Osteoblast (primary cell): Measurements from ENCODE around the gene ABRAXAS1. TPM values are rescaled to one million over a fixed set of nuclear protein-coding genes. Genes with fewer than 3 reads are reported as not detected.
A peak's percentile ranks its signal among the peaks of the same experiment; 100 is the strongest.

Source experiments
- DNase-seq: peaks from one replicate; pipeline ENCODE4 v3.0.0; 2011; ENCODE audit warnings: low spot score, mixed read lengths; ENCODE audit not compliant: insufficient read length; ENCODE audit errors: missing footprints
- H2AFZ ChIP-seq: 2 replicates; pipeline ENCODE4 v1.6.0; 2011; ENCODE audit warnings: mild to moderate bottlenecking, low read length
- H3K27ac ChIP-seq: 2 replicates; pipeline ENCODE4 v1.5.1; 2011; ENCODE audit warnings: mild to moderate bottlenecking, low read depth, low read length, moderate library complexity
- H3K27me3 ChIP-seq: 2 replicates; pipeline ENCODE4 v1.6.0; 2012; ENCODE audit warnings: mild to moderate bottlenecking, control low read depth, inconsistent platforms, low read length, moderate library complexity; ENCODE audit not compliant: insufficient read depth
- H3K36me3 ChIP-seq: 2 replicates; pipeline ENCODE4 v1.5.1; 2011; ENCODE audit warnings: mild to moderate bottlenecking, low read length, control low read depth, moderate library complexity; ENCODE audit not compliant: insufficient read depth
- H3K4me1 ChIP-seq: 2 replicates; pipeline ENCODE4 v1.5.1; 2011; ENCODE audit warnings: mild to moderate bottlenecking, low read length, control low read depth, moderate library complexity; ENCODE audit not compliant: insufficient read depth
- H3K4me2 ChIP-seq: 2 replicates; pipeline ENCODE4 v1.6.0; 2011; ENCODE audit warnings: mild to moderate bottlenecking, low read length; ENCODE audit not compliant: insufficient read depth
- H3K4me3 ChIP-seq: fragments of 200-600 bp; sonication (generic); 3 replicates; pipeline ENCODE4 v1.5.1; 2012; ENCODE audit warnings: mild to moderate bottlenecking, low read length, inconsistent platforms; ENCODE audit not compliant: insufficient read depth
- H3K79me2 ChIP-seq: 2 replicates; pipeline ENCODE4 v1.6.0; 2012; ENCODE audit warnings: mild to moderate bottlenecking, low read length, control low read depth, inconsistent platforms; ENCODE audit not compliant: insufficient read depth
- H3K9me3 ChIP-seq: 2 replicates; pipeline ENCODE4 v1.5.1; 2011; ENCODE audit warnings: low read depth, low read length, control low read depth
- H4K20me1 ChIP-seq: 2 replicates; pipeline ENCODE4 v1.6.0; 2012; ENCODE audit warnings: mild to moderate bottlenecking, low read length, control low read depth; ENCODE audit not compliant: insufficient read depth
- CTCF ChIP-seq: IDR thresholded peaks from 2 replicates; pipeline ENCODE4 v1.5.1; 2011; ENCODE audit warnings: mild to moderate bottlenecking, low read depth, low read length, moderate library complexity; ENCODE audit errors: extremely low read depth
- total RNA-seq: library from RNA; depleted of rRNA; stranded (reverse); fragments of >200 nt; gene quantifications from 2 replicates; pipeline ENCODE4 v1.2.3, GENCODE V29; 2012

ABRAXAS1 gene
- total RNA-seq, 1 donor: 17.4 TPM

- Histone ChIP-seq H3K9me3 (no peaks in the 10 kb centered on the region), H3K79me2 (no peaks in the 10 kb centered on the region), H3K4me3 (no peak overlapping the region), H3K27me3 (no peaks in the 10 kb centered on the region), H3K4me1 (no peaks in the 10 kb centered on the region), H2AFZ (no peak overlapping the region), H4K20me1 (no peaks in the 10 kb centered on the region), H3K27ac (no peak overlapping the region), H3K4me2 (no peak overlapping the region), H3K36me3 (peaks cover 6% of the 10 kb centered on the region)
- no peak for TF ChIP-seq CTCF
- no peak for DNase-seq
These were observed 53.7 kb downstream of the ABRAXAS1 start for GRCh38 chr4:83431200-83431599.

GRCh38 chr4:83418211-83418610 lies 66.7 kb downstream of the ABRAXAS1 start:
- no peaks in the 10 kb centered on the region for H3K4me1 ChIP-seq
- H2AFZ ChIP-seq: no peak overlapping the region
- no peak overlapping the region for H3K4me2 ChIP-seq
- no peaks in the 10 kb centered on the region for H3K9me3 ChIP-seq
- peaks cover 6% of the 10 kb centered on the region for H3K36me3 ChIP-seq
- H3K27ac ChIP-seq: no peak overlapping the region
- TF ChIP-seq CTCF: no peak
- H3K4me3 ChIP-seq: no peak overlapping the region
- no peaks in the 10 kb centered on the region for H3K27me3 ChIP-seq
- no peaks in the 10 kb centered on the region for H3K79me2 ChIP-seq
- no peak for DNase-seq
- no peaks in the 10 kb centered on the region for H4K20me1 ChIP-seq

GRCh38 chr4:83417566-83417965 lies 67.3 kb downstream of the ABRAXAS1 start:
- no peak for DNase-seq
- no peak for TF ChIP-seq CTCF

GRCh38 chr4:83413676-83414075 lies 71.2 kb downstream of the ABRAXAS1 start:
- Histone ChIP-seq H2AFZ (no peak overlapping the region), H3K4me1 (no peaks in the 10 kb centered on the region), H3K27me3 (no peaks in the 10 kb centered on the region), H3K9me3 (no peaks in the 10 kb centered on the region), H3K27ac (no peak overlapping the region), H3K4me2 (no peak overlapping the region), H3K36me3 (no peaks in the 10 kb centered on the region), H3K4me3 (no peak overlapping the region), H4K20me1 (no peaks in the 10 kb centered on the region), H3K79me2 (no peaks in the 10 kb centered on the region)
- peak; percentile 18 for DNase-seq
- TF ChIP-seq CTCF: no peak

More at GRCh38 chr4:83417566-83417965, 67.3 kb downstream of the ABRAXAS1 start:
- no peak overlapping the region for H3K27ac ChIP-seq
- H3K79me2 ChIP-seq: no peaks in the 10 kb centered on the region
- no peak overlapping the region for H3K4me3 ChIP-seq
- peaks cover 5% of the 10 kb centered on the region for H3K36me3 ChIP-seq
- H4K20me1 ChIP-seq: no peaks in the 10 kb centered on the region
- H3K9me3 ChIP-seq: no peaks in the 10 kb centered on the region
- no peak overlapping the region for H2AFZ ChIP-seq
- no peaks in the 10 kb centered on the region for H3K27me3 ChIP-seq
- no peaks in the 10 kb centered on the region for H3K4me1 ChIP-seq
- no peak overlapping the region for H3K4me2 ChIP-seq

Other genes starting within 250 kb of the ABRAXAS1 start
- 14.1 and 17.1 TPM in 2 replicates for gene COQ2, start 200.3 kb downstream of the ABRAXAS1 start, total RNA-seq
- gene HPSE, start 150.3 kb downstream of the ABRAXAS1 start, total RNA-seq: 0.29 and 0.36 TPM in 2 replicates
- 17.4 and 18.3 TPM in 2 replicates for gene HELQ, start 29.3 kb downstream of the ABRAXAS1 start, total RNA-seq
- gene MRPS18C, start 29.0 kb downstream of the ABRAXAS1 start, total RNA-seq: 13.8 and 14.5 TPM in 2 replicates
- gene GPAT3, start 51.0 kb upstream of the ABRAXAS1 start, total RNA-seq: 0.36 and 0.59 TPM in 2 replicates